Transverse colon (tissue), 4 donors: ENCODE results near the gene NPAS3.

Source experiments
- CTCF ChIP-seq, 5 experiments: fragments of 200-600 bp in 3 of 5; fragments of 450-650 bp in 2 of 5; sonication (generic) in 3 of 5; IDR thresholded peaks; 1 replicate in 2 of 5; 2 replicates in 3 of 5; pipeline ENCODE4 v1.5.1; 2016 to 2017; ENCODE audit warnings: antibody characterized with exemption in 5 of 5, inconsistent platforms in 3 of 5, mild to moderate bottlenecking in 2 of 5, moderate library complexity in 1 of 5
- POLR2A ChIP-seq: fragments of 450-650 bp; IDR thresholded peaks from one replicate; pipeline ENCODE4 v1.6.1; 2016; ENCODE audit warnings: antibody characterized with exemption, mild to moderate bottlenecking, moderate library complexity
- POLR2AphosphoS5 ChIP-seq, 3 donors: sonication (generic); formaldehyde crosslinking; IDR thresholded peaks; one replicate each; pipeline ENCODE4 v1.6.1; 2016; ENCODE audit warnings: antibody characterized with exemption in 3 of 3

GRCh38 chr14:33773205-33774030, 834.7 kb downstream of the NPAS3 start:
- TF ChIP-seq CTCF (IDR thresholded peaks at IDR 0.05) (no peak), POLR2AphosphoS5 (IDR thresholded peaks at IDR 0.05) (no peak), POLR2A (no peak)
